H1 (cell line): ENCODE data around the gene TGIF1. TPM values are rescaled to one million over a fixed set of nuclear protein-coding genes. Genes with fewer than 3 reads are reported as not detected.

Experiments
- CTCF ChIA-PET: fragments of 300-600 bp; sonication (Branson Sonifier 250); formaldehyde crosslinking; loops from one replicate; lab custom pipeline; 2021; ENCODE audit not compliant: partially characterized antibody; lab: Charles Lee
- POLR2A ChIA-PET: fragments of 300-600 bp; sonication (Branson Sonifier 250); formaldehyde crosslinking; loops from one replicate; lab custom pipeline; 2021; ENCODE audit warnings: inconsistent platforms; ENCODE audit not compliant: partially characterized antibody; lab: Charles Lee
- DNase-seq, 2 experiments: peaks; one replicate each; pipeline versions ENCODE4 v3.0.0 to v3.0.0-alpha.2; 2010 to 2022; ENCODE audit warnings: low spot score in 2 of 2, low read depth in 1 of 2, mixed read lengths in 1 of 2
- FAIRE-seq: peaks from 2 replicates; lab custom pipeline; 2011; peaks lifted over from hg19 to GRCh38; lab: Jason Lieb, UNC
- H2AFZ ChIP-seq: 2 replicates; pipeline ENCODE4 v1.8.1; 2012; ENCODE audit warnings: low read length, inconsistent platforms
- H2AK5ac ChIP-seq: 2 replicates; pipeline ENCODE4 v1.6.1; 2013; ENCODE audit warnings: low read depth, low read length
- H2BK120ac ChIP-seq: replicated peaks from 2 replicates; pipeline ENCODE3; 2013; ENCODE audit warnings: low read depth, low read length, inconsistent platforms
- H2BK12ac ChIP-seq: 2 replicates; pipeline ENCODE4 v1.6.1; 2013; ENCODE audit warnings: low read depth, low read length
- H2BK15ac ChIP-seq: 2 replicates; pipeline ENCODE4 v1.6.1; 2013; ENCODE audit warnings: low read length
- H2BK20ac ChIP-seq: 2 replicates; pipeline ENCODE4 v1.6.1; 2013; ENCODE audit warnings: low read length
- H2BK5ac ChIP-seq: 2 replicates; pipeline ENCODE4 v1.6.1; 2013; ENCODE audit warnings: low read depth, low read length
- H3K14ac ChIP-seq: 2 replicates; pipeline ENCODE4 v1.6.1; 2013; ENCODE audit warnings: inconsistent platforms; ENCODE audit not compliant: insufficient read length
- H3K18ac ChIP-seq: 2 replicates; pipeline ENCODE4 v1.6.1; 2013; ENCODE audit warnings: low read length; ENCODE audit errors: extremely low read depth
- H3K23ac ChIP-seq: 2 replicates; pipeline ENCODE4 v1.6.1; 2013; ENCODE audit warnings: inconsistent platforms; ENCODE audit not compliant: insufficient read length
- H3K23me2 ChIP-seq: 2 replicates; pipeline ENCODE4 v1.6.1; 2013; ENCODE audit warnings: low read depth, low read length
- H3K27ac ChIP-seq: 2 replicates; pipeline ENCODE4 v1.6.1; 2011; ENCODE audit warnings: low read depth, low read length, inconsistent platforms
- H3K27me3 ChIP-seq, 4 experiments: replicated peaks in 1 of 4; 1 replicate in 1 of 4; 2 replicates in 3 of 4; pipeline versions ENCODE4 v1.6.1 to v1.8.1; 2011 to 2013; ENCODE audit warnings: low read length in 3 of 4, mild to moderate bottlenecking in 3 of 4, inconsistent platforms in 2 of 4, mixed read lengths in 2 of 4, moderate library complexity in 1 of 4; ENCODE audit not compliant: control insufficient read depth in 3 of 4, insufficient read depth in 3 of 4; ENCODE audit errors: extremely low read depth in 1 of 4
- H3K36me3 ChIP-seq, 4 experiments: 2 replicates each; pipeline versions ENCODE4 v1.6.1 to v1.8.1; 2011 to 2013; ENCODE audit warnings: mild to moderate bottlenecking in 4 of 4, low read length in 3 of 4, moderate library complexity in 2 of 4, control low read depth in 1 of 4, inconsistent platforms in 1 of 4; ENCODE audit not compliant: insufficient read depth in 4 of 4, control insufficient read depth in 2 of 4
- H3K4ac ChIP-seq: replicated peaks from 2 replicates; pipeline ENCODE3; 2013; ENCODE audit warnings: low read length, low read depth, mixed read lengths, inconsistent platforms; ENCODE audit not compliant: insufficient read length
- H3K4me1 ChIP-seq, 4 experiments: replicated peaks in 1 of 4; 1 replicate in 1 of 4; 2 replicates in 3 of 4; pipeline versions ENCODE4 v1.6.1 to v1.8.1; 2011 to 2013; ENCODE audit warnings: low read length in 3 of 4, inconsistent platforms in 2 of 4, mixed read lengths in 1 of 4; ENCODE audit not compliant: insufficient read depth in 4 of 4, control insufficient read depth in 3 of 4
- H3K4me2 ChIP-seq, 2 experiments: 2 replicates each; pipeline versions ENCODE4 v1.6.1 to v1.8.1; 2011 to 2013; ENCODE audit warnings: low read depth in 2 of 2, low read length in 2 of 2, control low read depth in 1 of 2, inconsistent platforms in 1 of 2, mild to moderate bottlenecking in 1 of 2; ENCODE audit not compliant: insufficient read depth in 1 of 2
- H3K4me3 ChIP-seq, 4 experiments: fragments of 200-600, 300-600 bp in 1 of 4; sonication (generic), shearing (Covaris generic), sonication (Bioruptor Twin) in 1 of 4; 2 replicates each; pipeline versions ENCODE4 v1.5.1 to v1.8.1; 2011 to 2016; ENCODE audit warnings: low read length in 4 of 4, low read depth in 3 of 4, control low read depth in 2 of 4, inconsistent platforms in 2 of 4, mild to moderate bottlenecking in 2 of 4, mixed read lengths in 1 of 4, moderate library complexity in 1 of 4; ENCODE audit not compliant: insufficient read depth in 2 of 4; ENCODE audit errors: extremely low read depth in 1 of 4
- H3K56ac ChIP-seq: replicated peaks from 2 replicates; pipeline ENCODE3; 2013; ENCODE audit warnings: low read depth, mild to moderate bottlenecking, mixed read lengths, low read length, inconsistent platforms; ENCODE audit not compliant: insufficient read length
- H3K79me1 ChIP-seq: 2 replicates; pipeline ENCODE4 v1.6.1; 2013; ENCODE audit warnings: low read depth, low read length, control low read depth
- H3K79me2 ChIP-seq, 2 experiments: 2 replicates each; pipeline versions ENCODE4 v1.6.1 to v1.8.1; 2012 to 2013; ENCODE audit warnings: low read length in 2 of 2, mild to moderate bottlenecking in 2 of 2, inconsistent platforms in 1 of 2; ENCODE audit not compliant: insufficient read depth in 2 of 2, control insufficient read depth in 1 of 2
- H3K9ac ChIP-seq, 4 experiments: replicated peaks in 1 of 4; 1 replicate in 1 of 4; 2 replicates in 3 of 4; pipeline versions ENCODE4 v1.6.1 to v1.8.1; 2011 to 2013; ENCODE audit warnings: low read depth in 3 of 4, low read length in 3 of 4, control low read depth in 2 of 4, mild to moderate bottlenecking in 2 of 4, moderate library complexity in 2 of 4, inconsistent platforms in 1 of 4; ENCODE audit errors: extremely low read depth in 1 of 4
- H3K9me3 ChIP-seq, 2 experiments: 2 replicates each; pipeline versions ENCODE4 v1.6.1 to v1.8.1; 2012 to 2013; ENCODE audit warnings: mild to moderate bottlenecking in 2 of 2, moderate library complexity in 2 of 2, control low read depth in 1 of 2, inconsistent platforms in 1 of 2, low read depth in 1 of 2, low read length in 1 of 2, mixed read lengths in 1 of 2; ENCODE audit not compliant: insufficient read depth in 2 of 2
- H4K20me1 ChIP-seq, 2 experiments: replicated peaks in 1 of 2; 2 replicates each; pipeline versions ENCODE3 to v1.8.1; 2011 to 2013; ENCODE audit warnings: inconsistent platforms in 2 of 2, low read length in 2 of 2, mild to moderate bottlenecking in 1 of 2; ENCODE audit not compliant: insufficient read depth in 2 of 2, control insufficient read depth in 1 of 2
- H4K5ac ChIP-seq: 2 replicates; pipeline ENCODE4 v1.6.1; 2013; ENCODE audit warnings: low read length, low read depth, mixed read lengths, inconsistent platforms; ENCODE audit not compliant: insufficient read length
- H4K8ac ChIP-seq: 2 replicates; pipeline ENCODE4 v1.8.0; 2013; ENCODE audit warnings: mild to moderate bottlenecking, moderate library complexity, low read length, inconsistent platforms; ENCODE audit not compliant: insufficient read depth; ENCODE audit errors: extremely low read depth
- H4K91ac ChIP-seq: replicated peaks from 2 replicates; pipeline ENCODE3; 2013; ENCODE audit warnings: low read length, mixed read lengths, inconsistent platforms; ENCODE audit not compliant: insufficient read length
- RBBP5 ChIP-seq: IDR thresholded peaks from 2 replicates; pipeline ENCODE4 v1.7.1; 2012; ENCODE audit warnings: low read depth, mild to moderate bottlenecking, inconsistent platforms, low read length, moderate library complexity, borderline replicate concordance
- WGBS, 2 experiments: shearing (Covaris generic) in 1 of 2; methylation state at CpG; one replicate each; pipeline versions ENCODE4 v1.1.6 to v1.1.7; 2013 to 2015; ENCODE audit warnings: low lambda C conversion rate in 2 of 2, mixed read lengths in 2 of 2, inconsistent platforms in 1 of 2, low coverage in 1 of 2, missing lambda C conversion rate in 1 of 2; ENCODE audit not compliant: insufficient replicate concordance in 2 of 2, insufficient coverage in 1 of 2, insufficient read length in 1 of 2; ENCODE audit errors: extremely low coverage in 1 of 2, missing lambda C conversion rate in 1 of 2; 5-methylcytosine and 5-hydroxymethylcytosine counted together
- polyA plus RNA-seq, 7 experiments: library from polyadenylated mRNA; depleted of rRNA in 3 of 7; stranded (reverse) in 5 of 7; unstranded in 2 of 7; fragments of >200 nt in 5 of 7; fragments of 200-250 nt in 2 of 7; gene quantifications; 1 replicate in 5 of 7; 2 replicates in 1 of 7; 4 replicates in 1 of 7; pipeline versions ENCODE4 v1.2.1 to v1.2.3, GENCODE V29; 2011 to 2013; ENCODE audit warnings: missing spikeins in 2 of 7, mixed read lengths in 2 of 7
- total RNA-seq: library from RNA; stranded (reverse); fragmentation: NEBNext Ultra II Directional; extraction: Animal tissue kit (Norgen Biotek cat#: 25700); gene quantifications from 2 replicates; pipeline ENCODE4 v1.2.1, GENCODE V29; 2021
- TF ChIP-seq, protein P1 (sequence below): IDR thresholded peaks from 2 replicates; pipeline ENCODE4 v1.6.1; 2011; ENCODE audit warnings: low read depth, mild to moderate bottlenecking, low read length; ENCODE audit not compliant: insufficient read depth

The TGIF1 gene
- total and polyA plus RNA-seq, 2 of the 8 experiments (the other 6 are each of a cell fraction or from before 2014, with no cell fraction given): 256 to 262 TPM

DNA sequence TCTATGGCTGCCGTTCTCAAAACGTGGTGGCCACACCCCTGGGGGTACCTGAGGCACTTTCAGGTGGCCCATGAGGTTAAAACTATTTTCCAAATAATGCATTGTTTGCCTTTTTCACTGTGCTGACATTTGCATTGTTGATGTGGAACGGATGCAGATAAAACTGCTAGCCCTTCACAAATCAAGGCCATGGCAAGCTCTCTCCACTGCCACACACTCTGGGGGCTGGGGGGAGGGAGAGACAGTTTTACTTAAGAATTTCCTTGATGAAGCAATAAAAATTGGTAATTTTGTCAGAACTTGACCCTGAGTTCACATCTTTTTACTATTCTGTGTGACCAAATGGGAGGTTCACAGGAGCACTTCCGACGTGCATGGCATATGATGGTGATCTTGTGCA lies 22.0 kb upstream of the TGIF1 start:
- FAIRE-seq: no peak
- CTCF ChIA-PET: interaction anchor here (0.6 kb wide), 1 partner anchor 75 kb away, joined by 3 read pairs; no protein-coding TSS in a partner anchor
- TF ChIP-seq RBBP5: no peak
- TF ChIP-seq, protein P1, sequence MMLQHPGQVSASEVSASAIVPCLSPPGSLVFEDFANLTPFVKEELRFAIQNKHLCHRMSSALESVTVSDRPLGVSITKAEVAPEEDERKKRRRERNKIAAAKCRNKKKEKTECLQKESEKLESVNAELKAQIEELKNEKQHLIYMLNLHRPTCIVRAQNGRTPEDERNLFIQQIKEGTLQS: no peak

More for the DNA sequence above, 22.0 kb upstream of the TGIF1 start:
- no peak overlapping the region for H3K56ac ChIP-seq
- H3K18ac ChIP-seq: no peak overlapping the region
- POLR2A ChIA-PET: no interaction called here
- WGBS, 2 experiments: 92% methylated on average over 5 of the region's 5 CpGs; no CpG with 5 or more reads in 1 of the 2 experiments
- no peak overlapping the region for H3K9ac ChIP-seq
- H4K8ac ChIP-seq: no peak overlapping the region
- no peak overlapping the region for H4K5ac ChIP-seq
- no peaks in the 10 kb centered on the region for H3K79me1 ChIP-seq
- no peak overlapping the region for H3K4me2 ChIP-seq
- H3K79me2 ChIP-seq: no peaks in the 10 kb centered on the region
- no peak overlapping the region for H2BK15ac ChIP-seq
- no peaks in the 10 kb centered on the region for H3K36me3 ChIP-seq
- no peaks in the 10 kb centered on the region for H3K23me2 ChIP-seq
- no peaks in the 10 kb centered on the region for H4K20me1 ChIP-seq
- H3K9me3 ChIP-seq: no peaks in the 10 kb centered on the region
- no peak overlapping the region for H3K4me3 ChIP-seq
- no peak overlapping the region for H2BK120ac ChIP-seq
- DNase-seq: no peak
- no peak overlapping the region for H4K91ac ChIP-seq
- H3K4ac ChIP-seq: no peak overlapping the region
- H3K23ac ChIP-seq: no peak overlapping the region
- H3K27me3 ChIP-seq: no peaks in the 10 kb centered on the region
- no peak overlapping the region for H2BK20ac ChIP-seq
- H2BK5ac ChIP-seq: no peak overlapping the region
- H3K4me1 ChIP-seq: no peaks in the 10 kb centered on the region
- no peak overlapping the region for H2AK5ac ChIP-seq
- no peak overlapping the region for H2AFZ ChIP-seq
- H2BK12ac ChIP-seq: 0 out of 2 replicates have a peak overlapping the region, but pooled peaks have one; percentile 75
- no peak overlapping the region for H3K14ac ChIP-seq
- no peak overlapping the region for H3K27ac ChIP-seq
